ENCODE results near the gene CHORDC1. TPM values are rescaled to one million over a fixed set of nuclear protein-coding genes. Genes with fewer than 3 reads are reported as not detected.

The CHORDC1 gene
- total RNA-seq, 1 experiment from 2014 or later = 95.6 TPM

GRCh38 chr11:90251599-90251998, 28.8 kb upstream of the CHORDC1 start:
- no peak for TF ChIP-seq EZH2phosphoT487 (IDR thresholded peaks at IDR 0.05; ENCODE audit: borderline replicate concordance)
- no peak for TF ChIP-seq EZH2 (IDR thresholded peaks at IDR 0.05)
- TF ChIP-seq ELF1 (IDR thresholded peaks at IDR 0.05; ENCODE audit: borderline replicate concordance, low read depth) = no peak
- TF ChIP-seq FOSL1 (IDR thresholded peaks at IDR 0.05; ENCODE audit: low read depth) = no peak
- TF ChIP-seq, protein P1, sequence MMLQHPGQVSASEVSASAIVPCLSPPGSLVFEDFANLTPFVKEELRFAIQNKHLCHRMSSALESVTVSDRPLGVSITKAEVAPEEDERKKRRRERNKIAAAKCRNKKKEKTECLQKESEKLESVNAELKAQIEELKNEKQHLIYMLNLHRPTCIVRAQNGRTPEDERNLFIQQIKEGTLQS (IDR thresholded peaks at IDR 0.05) = no peak
- TF ChIP-seq TCF7L2 (IDR thresholded peaks at IDR 0.05; ENCODE audit: borderline replicate concordance, extremely low read depth, insufficient read depth, insufficient read length) = no peak
- ChIA-PET RAD21 (ENCODE audit: low non-redundant PET in 1 of 2, low total read pairs in 2 of 2, uncharacterized antibody in 2 of 2, unreplicated experiment in 2 of 2) (no interaction called here), POLR2A (no interaction called here), CTCF (no interaction called here)
- no peaks in the 10 kb centered on the region for H4K20me1 ChIP-seq (ENCODE audit: insufficient read depth)
- no peak overlapping the region for H2AFZ ChIP-seq (ENCODE audit: low read depth, low read length, poor library complexity, severe bottlenecking)
- no peaks in the 10 kb centered on the region for H3K4me1 ChIP-seq (ENCODE audit: control insufficient read depth in 1 of 2, insufficient read depth in 2 of 2, low read length in 2 of 2)
- no peak overlapping the region for H3K4me2 ChIP-seq (ENCODE audit: low read length)
- no peak overlapping the region for H3K9ac ChIP-seq (ENCODE audit: low read length)
- intact Hi-C loops (cut with micrococcal nuclease) = no loop called here
- no peak overlapping the region for H3K4me3 ChIP-seq (replicated peaks in 1 of 2; ENCODE audit: low read depth in 1 of 2, low read length in 2 of 2)
- no peaks in the 10 kb centered on the region for H3K9me3 ChIP-seq (ENCODE audit: control insufficient read depth in 1 of 2, insufficient read depth in 1 of 2, low read depth in 1 of 2, low read length in 2 of 2)
- H3K79me2 ChIP-seq (ENCODE audit: insufficient read depth, low read length) = no peaks in the 10 kb centered on the region
- ATAC-seq = no peak
- H3K9me2 ChIP-seq (ENCODE audit: insufficient read depth) = no peaks in the 10 kb centered on the region
- BruUV-seq (replicated peaks) = no TSS peak
- DNase-seq (ENCODE audit: low read depth, low spot score) = no peak
- no peaks in the 10 kb centered on the region for H3K27me3 ChIP-seq (ENCODE audit: insufficient read depth, low read length)
- H3K36me3 ChIP-seq (ENCODE audit: control insufficient read depth in 1 of 2, insufficient read depth in 2 of 2, low read length in 2 of 2) = no peaks in the 10 kb centered on the region
- no peak overlapping the region for H3K27ac ChIP-seq (ENCODE audit: low read depth, low read length)

- Histone ChIP-seq H3K4me2 (ENCODE audit: low read length) (no peak overlapping the region), H3K4me3 (replicated peaks in 1 of 2; ENCODE audit: low read depth in 1 of 2, low read length in 2 of 2) (no peak overlapping the region), H3K27me3 (ENCODE audit: insufficient read depth, low read length) (no peaks in the 10 kb centered on the region), H4K20me1 (ENCODE audit: insufficient read depth) (no peaks in the 10 kb centered on the region), H3K79me2 (ENCODE audit: insufficient read depth, low read length) (no peaks in the 10 kb centered on the region), H2AFZ (ENCODE audit: low read depth, low read length, poor library complexity, severe bottlenecking) (no peak overlapping the region), H3K4me1 (ENCODE audit: control insufficient read depth in 1 of 2, insufficient read depth in 2 of 2, low read length in 2 of 2) (no peaks in the 10 kb centered on the region), H3K9me3 (ENCODE audit: control insufficient read depth in 1 of 2, insufficient read depth in 1 of 2, low read depth in 1 of 2, low read length in 2 of 2) (no peaks in the 10 kb centered on the region), H3K9me2 (ENCODE audit: insufficient read depth) (no peaks in the 10 kb centered on the region), H3K36me3 (ENCODE audit: control insufficient read depth in 1 of 2, insufficient read depth in 2 of 2, low read length in 2 of 2) (no peaks in the 10 kb centered on the region), H3K27ac (ENCODE audit: low read depth, low read length) (no peak overlapping the region), H3K9ac (ENCODE audit: low read length) (no peak overlapping the region)
- intact Hi-C loops (cut with micrococcal nuclease) = no loop called here
- BruUV-seq (replicated peaks) = no TSS peak
- ATAC-seq (no peak), DNase-seq (ENCODE audit: low read depth, low spot score) (no peak)
- ChIA-PET RAD21 (ENCODE audit: low non-redundant PET in 1 of 2, low total read pairs in 2 of 2, uncharacterized antibody in 2 of 2, unreplicated experiment in 2 of 2) (no interaction called here), POLR2A (no interaction called here), CTCF (no interaction called here)
- TF ChIP-seq, protein P1 (IDR thresholded peaks at IDR 0.05) = no peak
- no peak for TF ChIP-seq CBX3 (IDR thresholded peaks at IDR 0.05; ENCODE audit: low read depth)
- TF ChIP-seq CEBPB (IDR thresholded peaks at IDR 0.05; ENCODE audit: low read depth) = no peak
- TF ChIP-seq EZH2 (IDR thresholded peaks at IDR 0.05) = no peak
- TF ChIP-seq EGR1 (IDR thresholded peaks at IDR 0.05; ENCODE audit: low read depth) = no peak
- TF ChIP-seq EZH2phosphoT487 (IDR thresholded peaks at IDR 0.05; ENCODE audit: borderline replicate concordance) = no peak
- no peak for TF ChIP-seq SIN3A (IDR thresholded peaks at IDR 0.05; ENCODE audit: low read depth)
- no peak for TF ChIP-seq JUND (IDR thresholded peaks at IDR 0.05)
- TF ChIP-seq CTCF (IDR thresholded peaks at IDR 0.05 in 2 of 3, conservative IDR thresholded peaks at IDR 0.05 in 1 of 3; ENCODE audit: borderline replicate concordance in 1 of 3, insufficient read depth in 1 of 3, low read depth in 2 of 3, low read length in 2 of 3) = no peak
- TF ChIP-seq SP1 (IDR thresholded peaks at IDR 0.05; ENCODE audit: low read depth) = no peak
- no peak for TF ChIP-seq REST (IDR thresholded peaks at IDR 0.05; ENCODE audit: low read depth)
- TF ChIP-seq SRF (IDR thresholded peaks at IDR 0.05; ENCODE audit: low read depth) = no peak
- no peak for TF ChIP-seq YY1 (IDR thresholded peaks at IDR 0.05; ENCODE audit: extremely low read depth, insufficient replicate concordance, low read depth, low read length)
- TF ChIP-seq POLR2AphosphoS5 (IDR thresholded peaks at IDR 0.05; ENCODE audit: low read depth, low read length) = no peak
These were observed 28.1 kb upstream of the CHORDC1 start for GRCh38 chr11:90250970-90251369.

Measured in HCT116 (cell line).